Measurements from ENCODE around the gene PDSS2.

DNA sequence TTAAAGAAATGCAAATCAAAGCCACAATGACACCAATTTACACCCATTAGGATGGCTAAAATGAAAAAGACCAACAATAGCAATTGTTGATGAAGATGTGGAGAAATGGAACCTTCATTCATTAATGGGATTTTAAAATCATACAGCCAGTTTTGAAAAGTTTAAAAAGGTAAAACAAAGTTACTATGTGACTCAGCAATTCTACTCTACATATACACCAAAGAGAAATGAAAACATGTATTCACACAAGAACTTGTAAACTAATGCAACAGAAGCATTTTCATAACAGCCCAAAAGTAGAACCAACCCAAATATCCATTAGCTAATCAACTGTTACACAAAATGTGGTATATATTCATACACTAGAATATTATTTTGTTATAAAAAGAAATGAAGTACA is 75.7 kb downstream of the PDSS2 start:
- TF ChIP-seq, protein P1, sequence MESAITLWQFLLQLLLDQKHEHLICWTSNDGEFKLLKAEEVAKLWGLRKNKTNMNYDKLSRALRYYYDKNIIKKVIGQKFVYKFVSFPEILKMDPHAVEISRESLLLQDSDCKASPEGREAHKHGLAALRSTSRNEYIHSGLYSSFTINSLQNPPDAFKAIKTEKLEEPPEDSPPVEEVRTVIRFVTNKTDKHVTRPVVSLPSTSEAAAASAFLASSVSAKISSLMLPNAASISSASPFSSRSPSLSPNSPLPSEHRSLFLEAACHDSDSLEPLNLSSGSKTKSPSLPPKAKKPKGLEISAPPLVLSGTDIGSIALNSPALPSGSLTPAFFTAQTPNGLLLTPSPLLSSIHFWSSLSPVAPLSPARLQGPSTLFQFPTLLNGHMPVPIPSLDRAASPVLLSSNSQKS (CRISPR knock-in tag; IDR thresholded peaks at IDR 0.05), result no peak
- TF ChIP-seq, protein P2, sequence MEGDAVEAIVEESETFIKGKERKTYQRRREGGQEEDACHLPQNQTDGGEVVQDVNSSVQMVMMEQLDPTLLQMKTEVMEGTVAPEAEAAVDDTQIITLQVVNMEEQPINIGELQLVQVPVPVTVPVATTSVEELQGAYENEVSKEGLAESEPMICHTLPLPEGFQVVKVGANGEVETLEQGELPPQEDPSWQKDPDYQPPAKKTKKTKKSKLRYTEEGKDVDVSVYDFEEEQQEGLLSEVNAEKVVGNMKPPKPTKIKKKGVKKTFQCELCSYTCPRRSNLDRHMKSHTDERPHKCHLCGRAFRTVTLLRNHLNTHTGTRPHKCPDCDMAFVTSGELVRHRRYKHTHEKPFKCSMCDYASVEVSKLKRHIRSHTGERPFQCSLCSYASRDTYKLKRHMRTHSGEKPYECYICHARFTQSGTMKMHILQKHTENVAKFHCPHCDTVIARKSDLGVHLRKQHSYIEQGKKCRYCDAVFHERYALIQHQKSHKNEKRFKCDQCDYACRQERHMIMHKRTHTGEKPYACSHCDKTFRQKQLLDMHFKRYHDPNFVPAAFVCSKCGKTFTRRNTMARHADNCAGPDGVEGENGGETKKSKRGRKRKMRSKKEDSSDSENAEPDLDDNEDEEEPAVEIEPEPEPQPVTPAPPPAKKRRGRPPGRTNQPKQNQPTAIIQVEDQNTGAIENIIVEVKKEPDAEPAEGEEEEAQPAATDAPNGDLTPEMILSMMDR (IDR thresholded peaks at IDR 0.05 in 2 of 3, conservative IDR thresholded peaks at IDR 0.05 in 1 of 3; ENCODE audit: insufficient read depth in 2 of 3, low read depth in 1 of 3, low read length in 3 of 3), result no peak
- TF ChIP-seq RBBP5 (IDR thresholded peaks at IDR 0.05; ENCODE audit: borderline replicate concordance, insufficient read depth, low read length, poor library complexity, severe bottlenecking) (no peak), NR2C2 (CRISPR knock-in tag; IDR thresholded peaks at IDR 0.05) (no peak), NR2C2 (tag; IDR thresholded peaks at IDR 0.05) (no peak), ATF1 (CRISPR knock-in tag; IDR thresholded peaks at IDR 0.05) (no peak), ATF1 (tag; IDR thresholded peaks at IDR 0.05) (no peak), MXI1 (IDR thresholded peaks at IDR 0.05; ENCODE audit: low read depth, low read length) (no peak), FUS (optimal IDR thresholded peaks at IDR 0.05; ENCODE audit: low read depth, low read length) (no peak), HNRNPH1 (optimal IDR thresholded peaks at IDR 0.05; ENCODE audit: low read depth, low read length) (no peak), SIRT6 (IDR thresholded peaks at IDR 0.05; ENCODE audit: low read depth, low read length) (no peak)
- TF ChIP-seq, protein P3, sequence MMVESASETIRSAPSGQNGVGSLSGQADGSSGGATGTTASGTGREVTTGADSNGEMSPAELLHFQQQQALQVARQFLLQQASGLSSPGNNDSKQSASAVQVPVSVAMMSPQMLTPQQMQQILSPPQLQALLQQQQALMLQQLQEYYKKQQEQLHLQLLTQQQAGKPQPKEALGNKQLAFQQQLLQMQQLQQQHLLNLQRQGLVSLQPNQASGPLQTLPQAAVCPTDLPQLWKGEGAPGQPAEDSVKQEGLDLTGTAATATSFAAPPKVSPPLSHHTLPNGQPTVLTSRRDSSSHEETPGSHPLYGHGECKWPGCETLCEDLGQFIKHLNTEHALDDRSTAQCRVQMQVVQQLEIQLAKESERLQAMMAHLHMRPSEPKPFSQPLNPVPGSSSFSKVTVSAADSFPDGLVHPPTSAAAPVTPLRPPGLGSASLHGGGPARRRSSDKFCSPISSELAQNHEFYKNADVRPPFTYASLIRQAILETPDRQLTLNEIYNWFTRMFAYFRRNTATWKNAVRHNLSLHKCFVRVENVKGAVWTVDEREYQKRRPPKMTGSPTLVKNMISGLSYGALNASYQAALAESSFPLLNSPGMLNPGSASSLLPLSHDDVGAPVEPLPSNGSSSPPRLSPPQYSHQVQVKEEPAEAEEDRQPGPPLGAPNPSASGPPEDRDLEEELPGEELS (CRISPR knock-in tag; IDR thresholded peaks at IDR 0.05; ENCODE audit: borderline replicate concordance), result no peak
